Right atrium auricular region (tissue), 2 donors: ENCODE data around the gene GPRC5C. TPM values are rescaled to one million over a fixed set of nuclear protein-coding genes. Genes with fewer than 3 reads are reported as not detected.

ENCODE experiments used
- DNase-seq: peaks from one replicate; pipeline ENCODE4 v3.0.0-alpha.2; 2019; ENCODE audit warnings: low spot score
- H3K27ac ChIP-seq, 2 donors: fragments of 200-600 bp; sonication (generic); 1 replicate in 1 of 2; 2 replicates in 1 of 2; pipeline ENCODE4 v1.5.1; 2016 to 2019
- H3K27me3 ChIP-seq, 2 donors: fragments of 200-600 bp; sonication (generic); one replicate each; pipeline versions ENCODE4 v1.5.1 to v1.6.0; 2017 to 2019
- H3K36me3 ChIP-seq: fragments of 200-600 bp; sonication (generic); one replicate; pipeline ENCODE4 v1.5.1; 2016
- H3K4me1 ChIP-seq, 2 donors: fragments of 200-600 bp; sonication (generic); one replicate each; pipeline versions ENCODE4 v1.5.1 to v1.6.0; 2017 to 2019
- H3K4me3 ChIP-seq, 2 donors: fragments of 200-600 bp; sonication (generic); 1 replicate in 1 of 2; 2 replicates in 1 of 2; pipeline ENCODE4 v1.5.1; 2017 to 2019; ENCODE audit warnings: mild to moderate bottlenecking in 1 of 2, moderate library complexity in 1 of 2
- H3K9me3 ChIP-seq, 2 donors: fragments of 200-600 bp; sonication (generic); one replicate each; pipeline ENCODE4 v1.5.1; 2019
- CTCF ChIP-seq, 2 donors: fragments of 200-600 bp; sonication (generic); IDR thresholded peaks; one replicate each; pipeline ENCODE4 v1.5.1; 2019; ENCODE audit warnings: antibody characterized with exemption in 2 of 2
- total RNA-seq, 2 donors: library from RNA; depleted of rRNA; stranded (reverse); fragments of >200 nt; gene quantifications; one replicate each; pipeline ENCODE4 v1.1.0, GENCODE V29; 2016

GPRC5C gene
- total RNA-seq, 2 donors from 2014 or later = 39.0 to 48.0 TPM

- no peak overlapping the region for H3K27ac ChIP-seq
- no peak for TF ChIP-seq CTCF (IDR thresholded peaks at IDR 0.05)
- peaks cover 0 to 4% of the 10 kb centered on the region in 2 donors for H3K4me1 ChIP-seq
- no peak for DNase-seq
- no peaks in the 10 kb centered on the region for H3K9me3 ChIP-seq
- H3K4me3 ChIP-seq = peak overlapping the region; percentile 17 to 29
- no peaks in the 10 kb centered on the region for H3K36me3 ChIP-seq
- peaks cover 0 to 4% of the 10 kb centered on the region in 2 donors for H3K27me3 ChIP-seq
Observed at GRCh38 chr17:74466828-74467184, 34.9 kb downstream of the GPRC5C start.

DNA sequence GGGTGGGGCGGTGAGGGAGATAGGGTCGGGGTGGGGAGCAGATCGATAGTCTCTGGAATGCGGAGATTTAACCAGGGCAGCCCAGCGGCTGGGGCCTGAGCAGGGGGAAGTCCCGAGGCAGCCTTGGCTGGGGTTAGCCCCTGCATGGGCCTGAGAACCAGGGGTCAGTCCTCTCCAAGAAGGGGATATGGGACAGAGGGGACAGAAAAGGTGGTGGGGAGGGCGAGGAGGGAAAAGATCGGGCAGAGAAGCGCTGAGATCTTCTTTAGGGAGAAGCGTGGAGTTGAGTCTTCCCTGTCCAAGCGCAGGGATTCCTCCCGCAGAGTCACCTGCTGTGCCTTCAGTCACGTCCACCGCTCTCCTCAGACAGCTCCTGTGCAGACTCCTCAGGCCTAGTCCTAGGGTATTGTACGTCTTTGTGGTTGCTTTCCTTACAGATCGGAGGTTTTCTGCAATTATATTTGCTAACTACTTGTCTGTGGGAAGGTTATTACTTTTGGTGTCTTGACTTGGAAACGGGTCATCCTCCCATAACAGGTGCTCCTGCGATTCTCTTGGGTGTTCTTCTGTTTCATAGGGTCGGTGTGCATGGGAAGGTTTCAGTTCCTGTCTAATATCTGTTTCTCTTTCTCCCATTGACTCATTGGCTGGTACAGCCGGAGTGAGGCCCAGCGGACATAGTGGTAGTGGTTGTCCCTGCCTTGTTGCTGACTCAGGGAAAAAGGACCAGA lies 35.5 kb downstream of the GPRC5C start:
- Histone ChIP-seq H3K9me3 (no peaks in the 10 kb centered on the region), H3K36me3 (no peaks in the 10 kb centered on the region), H3K27me3 (peaks cover 0 to 4% of the 10 kb centered on the region in 2 donors), H3K27ac (no peak overlapping the region), H3K4me3 (peak overlapping the region in 1 of 2 donors; percentile 29), H3K4me1 (peaks cover 0 to 4% of the 10 kb centered on the region in 2 donors)
- no peak for DNase-seq
- TF ChIP-seq CTCF (IDR thresholded peaks at IDR 0.05) = no peak

DNA sequence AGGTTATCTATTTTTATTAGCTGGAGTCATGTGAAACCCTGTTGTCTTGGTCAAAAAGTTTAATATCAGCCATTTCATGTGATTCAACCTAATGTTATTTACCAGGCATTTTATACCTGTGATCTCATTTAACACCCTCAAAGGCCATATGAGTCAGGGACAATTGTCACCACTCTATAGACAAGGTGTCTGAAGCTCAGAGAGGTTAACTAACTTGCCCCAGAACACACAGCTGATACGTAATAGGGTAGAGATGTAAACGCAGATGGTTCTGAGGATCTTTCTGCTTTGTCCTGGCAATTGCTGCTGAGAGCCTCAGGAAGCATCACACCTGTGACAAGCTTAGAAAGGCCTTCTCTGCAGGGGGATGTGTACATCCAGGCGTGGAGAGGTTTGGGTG lies 39.5 kb downstream of the GPRC5C start:
- TF ChIP-seq CTCF (IDR thresholded peaks at IDR 0.05) = no peak
- Histone ChIP-seq H3K36me3 (no peaks in the 10 kb centered on the region), H3K4me3 (no peak overlapping the region), H3K9me3 (peaks cover 0 to 12% of the 10 kb centered on the region in 2 donors), H3K27ac (no peak overlapping the region), H3K4me1 (peaks cover 0 to 4% of the 10 kb centered on the region in 2 donors), H3K27me3 (peaks cover 0 to 4% of the 10 kb centered on the region in 2 donors)
- no peak for DNase-seq

- TF ChIP-seq CTCF (IDR thresholded peaks at IDR 0.05) = no peak
- no peaks in the 10 kb centered on the region for H3K4me1 ChIP-seq
- no peak for DNase-seq
- no peaks in the 10 kb centered on the region for H3K27me3 ChIP-seq
- H3K9me3 ChIP-seq = peaks cover 0 to 13% of the 10 kb centered on the region in 2 donors
- no peaks in the 10 kb centered on the region for H3K36me3 ChIP-seq
- no peak overlapping the region for H3K27ac ChIP-seq
- H3K4me3 ChIP-seq = no peak overlapping the region
Observed at GRCh38 chr17:74472890-74473289, 41.0 kb downstream of the GPRC5C start.

- H3K27me3 ChIP-seq = no peaks in the 10 kb centered on the region
- no peaks in the 10 kb centered on the region for H3K36me3 ChIP-seq
- no peak overlapping the region for H3K4me3 ChIP-seq
- peaks cover 0 to 13% of the 10 kb centered on the region in 2 donors for H3K9me3 ChIP-seq
- no peaks in the 10 kb centered on the region for H3K4me1 ChIP-seq
- no peak for TF ChIP-seq CTCF (IDR thresholded peaks at IDR 0.05)
- no peak overlapping the region for H3K27ac ChIP-seq
- DNase-seq = no peak
Observed at GRCh38 chr17:74473294-74473693, 41.4 kb downstream of the GPRC5C start.
